GM23338 (cell line): Measurements from ENCODE around the gene BDH1.

Source experiments
- CREB1 ChIP-seq: fragments of 250-450 bp; sonication (Bioruptor Pico); IDR thresholded peaks from 2 replicates; pipeline ENCODE4 v1.5.0; 2020; ENCODE audit warnings: low read depth, mild to moderate bottlenecking, moderate library complexity
- EZH2 ChIP-seq: fragments of 200-600 bp; sonication (generic); IDR thresholded peaks from one replicate; pipeline ENCODE4 v1.8.0; 2017; ENCODE audit warnings: antibody characterized with exemption, mild to moderate bottlenecking, low read depth; ENCODE audit not compliant: unreplicated experiment
- EZH2phosphoT487 ChIP-seq: fragments of 200-600 bp; sonication (generic); IDR thresholded peaks from one replicate; pipeline ENCODE4 v1.8.1; 2018; ENCODE audit warnings: antibody characterized with exemption; ENCODE audit not compliant: unreplicated experiment
- JUNB ChIP-seq: IDR thresholded peaks from one replicate; pipeline ENCODE4 v1.6.1; 2016; ENCODE audit warnings: antibody characterized with exemption; ENCODE audit not compliant: unreplicated experiment
- NANOG ChIP-seq: IDR thresholded peaks from 2 replicates; pipeline ENCODE4 v1.6.1; 2016; ENCODE audit warnings: antibody characterized with exemption, borderline replicate concordance
- POLR2AphosphoS5 ChIP-seq: IDR thresholded peaks from 2 replicates; pipeline ENCODE4 v1.6.1; 2016; ENCODE audit warnings: antibody characterized with exemption, low read depth
- STAT1 ChIP-seq: IDR thresholded peaks from one replicate; pipeline ENCODE4 v1.6.1; 2016; ENCODE audit warnings: antibody characterized with exemption; ENCODE audit not compliant: unreplicated experiment
- ZNF114 ChIP-seq: fragments of 250-450 bp; sonication (Bioruptor Pico); IDR thresholded peaks from 2 replicates; pipeline ENCODE4 v1.5.0; 2020; ENCODE audit warnings: mild to moderate bottlenecking, moderate library complexity
- ZNF331 ChIP-seq: fragments of 250-450 bp; sonication (Bioruptor Pico); IDR thresholded peaks from 2 replicates; pipeline ENCODE4 v1.5.0; 2020; ENCODE audit warnings: low read depth, mild to moderate bottlenecking, moderate library complexity
- TF ChIP-seq, protein P1 (sequence below), 2 experiments: fragments of 200-600 bp in 1 of 2; sonication (generic) in 1 of 2; conservative IDR thresholded peaks; 2 replicates each; pipeline versions ENCODE4 v1.5.1 to v1.6.1; 2016 to 2017; ENCODE audit warnings: antibody characterized with exemption in 2 of 2, low read depth in 2 of 2, mild to moderate bottlenecking in 2 of 2, moderate library complexity in 1 of 2
- TF ChIP-seq, protein P2 (sequence below): IDR thresholded peaks from 2 replicates; pipeline ENCODE4 v1.6.1; 2016; ENCODE audit warnings: antibody characterized with exemption
- TF ChIP-seq, protein P3 (sequence below): IDR thresholded peaks from one replicate; pipeline ENCODE4 v1.6.1; 2018; ENCODE audit warnings: antibody characterized with exemption; ENCODE audit not compliant: unreplicated experiment
- TF ChIP-seq, protein P4 (sequence below): fragments of 250-450 bp; sonication (Bioruptor Pico); IDR thresholded peaks from 2 replicates; pipeline ENCODE4 v1.5.0; 2020; ENCODE audit warnings: mild to moderate bottlenecking, moderate library complexity

DNA sequence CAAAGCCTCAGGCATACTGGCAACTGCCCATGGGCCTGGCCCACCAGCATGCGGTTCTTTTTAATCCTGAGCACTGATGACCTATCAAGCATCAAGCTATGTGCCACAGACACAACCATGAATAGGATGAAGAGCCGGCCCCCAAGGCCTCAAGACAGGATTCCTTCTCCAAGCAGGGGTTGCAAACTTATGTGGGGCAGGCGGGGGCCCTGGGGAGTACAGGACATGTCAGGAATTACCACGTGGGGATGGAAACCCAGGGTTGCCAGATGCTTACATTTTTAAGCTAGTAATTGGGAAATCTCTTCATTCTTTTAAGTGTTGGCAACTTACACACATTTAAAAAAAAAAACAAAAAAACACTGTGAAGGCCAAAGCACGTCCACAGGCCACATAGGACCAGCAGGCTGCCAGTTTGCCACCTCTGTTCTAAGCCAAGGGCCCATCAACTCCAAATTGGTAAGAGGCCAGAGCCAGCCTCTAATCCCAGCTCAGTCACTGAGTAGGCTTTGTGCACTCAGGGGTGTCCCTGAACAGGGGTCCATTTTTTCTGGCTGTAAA lies 32.8 kb downstream of the BDH1 start:
- TF ChIP-seq, protein P1, sequence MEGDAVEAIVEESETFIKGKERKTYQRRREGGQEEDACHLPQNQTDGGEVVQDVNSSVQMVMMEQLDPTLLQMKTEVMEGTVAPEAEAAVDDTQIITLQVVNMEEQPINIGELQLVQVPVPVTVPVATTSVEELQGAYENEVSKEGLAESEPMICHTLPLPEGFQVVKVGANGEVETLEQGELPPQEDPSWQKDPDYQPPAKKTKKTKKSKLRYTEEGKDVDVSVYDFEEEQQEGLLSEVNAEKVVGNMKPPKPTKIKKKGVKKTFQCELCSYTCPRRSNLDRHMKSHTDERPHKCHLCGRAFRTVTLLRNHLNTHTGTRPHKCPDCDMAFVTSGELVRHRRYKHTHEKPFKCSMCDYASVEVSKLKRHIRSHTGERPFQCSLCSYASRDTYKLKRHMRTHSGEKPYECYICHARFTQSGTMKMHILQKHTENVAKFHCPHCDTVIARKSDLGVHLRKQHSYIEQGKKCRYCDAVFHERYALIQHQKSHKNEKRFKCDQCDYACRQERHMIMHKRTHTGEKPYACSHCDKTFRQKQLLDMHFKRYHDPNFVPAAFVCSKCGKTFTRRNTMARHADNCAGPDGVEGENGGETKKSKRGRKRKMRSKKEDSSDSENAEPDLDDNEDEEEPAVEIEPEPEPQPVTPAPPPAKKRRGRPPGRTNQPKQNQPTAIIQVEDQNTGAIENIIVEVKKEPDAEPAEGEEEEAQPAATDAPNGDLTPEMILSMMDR (conservative IDR thresholded peaks at IDR 0.05; ENCODE audit: low read depth in 2 of 2): no peak
- TF ChIP-seq EZH2 (no peak), EZH2phosphoT487 (no peak), STAT1 (no peak), CREB1 (no peak), POLR2AphosphoS5 (no peak), JUNB (no peak), ZNF114 (no peak), ZNF331 (CRISPR knock-in tag) (no peak), NANOG (no peak)
- TF ChIP-seq, protein P2, sequence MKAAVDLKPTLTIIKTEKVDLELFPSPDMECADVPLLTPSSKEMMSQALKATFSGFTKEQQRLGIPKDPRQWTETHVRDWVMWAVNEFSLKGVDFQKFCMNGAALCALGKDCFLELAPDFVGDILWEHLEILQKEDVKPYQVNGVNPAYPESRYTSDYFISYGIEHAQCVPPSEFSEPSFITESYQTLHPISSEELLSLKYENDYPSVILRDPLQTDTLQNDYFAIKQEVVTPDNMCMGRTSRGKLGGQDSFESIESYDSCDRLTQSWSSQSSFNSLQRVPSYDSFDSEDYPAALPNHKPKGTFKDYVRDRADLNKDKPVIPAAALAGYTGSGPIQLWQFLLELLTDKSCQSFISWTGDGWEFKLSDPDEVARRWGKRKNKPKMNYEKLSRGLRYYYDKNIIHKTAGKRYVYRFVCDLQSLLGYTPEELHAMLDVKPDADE: no peak
- TF ChIP-seq, protein P3, sequence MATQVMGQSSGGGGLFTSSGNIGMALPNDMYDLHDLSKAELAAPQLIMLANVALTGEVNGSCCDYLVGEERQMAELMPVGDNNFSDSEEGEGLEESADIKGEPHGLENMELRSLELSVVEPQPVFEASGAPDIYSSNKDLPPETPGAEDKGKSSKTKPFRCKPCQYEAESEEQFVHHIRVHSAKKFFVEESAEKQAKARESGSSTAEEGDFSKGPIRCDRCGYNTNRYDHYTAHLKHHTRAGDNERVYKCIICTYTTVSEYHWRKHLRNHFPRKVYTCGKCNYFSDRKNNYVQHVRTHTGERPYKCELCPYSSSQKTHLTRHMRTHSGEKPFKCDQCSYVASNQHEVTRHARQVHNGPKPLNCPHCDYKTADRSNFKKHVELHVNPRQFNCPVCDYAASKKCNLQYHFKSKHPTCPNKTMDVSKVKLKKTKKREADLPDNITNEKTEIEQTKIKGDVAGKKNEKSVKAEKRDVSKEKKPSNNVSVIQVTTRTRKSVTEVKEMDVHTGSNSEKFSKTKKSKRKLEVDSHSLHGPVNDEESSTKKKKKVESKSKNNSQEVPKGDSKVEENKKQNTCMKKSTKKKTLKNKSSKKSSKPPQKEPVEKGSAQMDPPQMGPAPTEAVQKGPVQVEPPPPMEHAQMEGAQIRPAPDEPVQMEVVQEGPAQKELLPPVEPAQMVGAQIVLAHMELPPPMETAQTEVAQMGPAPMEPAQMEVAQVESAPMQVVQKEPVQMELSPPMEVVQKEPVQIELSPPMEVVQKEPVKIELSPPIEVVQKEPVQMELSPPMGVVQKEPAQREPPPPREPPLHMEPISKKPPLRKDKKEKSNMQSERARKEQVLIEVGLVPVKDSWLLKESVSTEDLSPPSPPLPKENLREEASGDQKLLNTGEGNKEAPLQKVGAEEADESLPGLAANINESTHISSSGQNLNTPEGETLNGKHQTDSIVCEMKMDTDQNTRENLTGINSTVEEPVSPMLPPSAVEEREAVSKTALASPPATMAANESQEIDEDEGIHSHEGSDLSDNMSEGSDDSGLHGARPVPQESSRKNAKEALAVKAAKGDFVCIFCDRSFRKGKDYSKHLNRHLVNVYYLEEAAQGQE: no peak
- TF ChIP-seq, protein P4, sequence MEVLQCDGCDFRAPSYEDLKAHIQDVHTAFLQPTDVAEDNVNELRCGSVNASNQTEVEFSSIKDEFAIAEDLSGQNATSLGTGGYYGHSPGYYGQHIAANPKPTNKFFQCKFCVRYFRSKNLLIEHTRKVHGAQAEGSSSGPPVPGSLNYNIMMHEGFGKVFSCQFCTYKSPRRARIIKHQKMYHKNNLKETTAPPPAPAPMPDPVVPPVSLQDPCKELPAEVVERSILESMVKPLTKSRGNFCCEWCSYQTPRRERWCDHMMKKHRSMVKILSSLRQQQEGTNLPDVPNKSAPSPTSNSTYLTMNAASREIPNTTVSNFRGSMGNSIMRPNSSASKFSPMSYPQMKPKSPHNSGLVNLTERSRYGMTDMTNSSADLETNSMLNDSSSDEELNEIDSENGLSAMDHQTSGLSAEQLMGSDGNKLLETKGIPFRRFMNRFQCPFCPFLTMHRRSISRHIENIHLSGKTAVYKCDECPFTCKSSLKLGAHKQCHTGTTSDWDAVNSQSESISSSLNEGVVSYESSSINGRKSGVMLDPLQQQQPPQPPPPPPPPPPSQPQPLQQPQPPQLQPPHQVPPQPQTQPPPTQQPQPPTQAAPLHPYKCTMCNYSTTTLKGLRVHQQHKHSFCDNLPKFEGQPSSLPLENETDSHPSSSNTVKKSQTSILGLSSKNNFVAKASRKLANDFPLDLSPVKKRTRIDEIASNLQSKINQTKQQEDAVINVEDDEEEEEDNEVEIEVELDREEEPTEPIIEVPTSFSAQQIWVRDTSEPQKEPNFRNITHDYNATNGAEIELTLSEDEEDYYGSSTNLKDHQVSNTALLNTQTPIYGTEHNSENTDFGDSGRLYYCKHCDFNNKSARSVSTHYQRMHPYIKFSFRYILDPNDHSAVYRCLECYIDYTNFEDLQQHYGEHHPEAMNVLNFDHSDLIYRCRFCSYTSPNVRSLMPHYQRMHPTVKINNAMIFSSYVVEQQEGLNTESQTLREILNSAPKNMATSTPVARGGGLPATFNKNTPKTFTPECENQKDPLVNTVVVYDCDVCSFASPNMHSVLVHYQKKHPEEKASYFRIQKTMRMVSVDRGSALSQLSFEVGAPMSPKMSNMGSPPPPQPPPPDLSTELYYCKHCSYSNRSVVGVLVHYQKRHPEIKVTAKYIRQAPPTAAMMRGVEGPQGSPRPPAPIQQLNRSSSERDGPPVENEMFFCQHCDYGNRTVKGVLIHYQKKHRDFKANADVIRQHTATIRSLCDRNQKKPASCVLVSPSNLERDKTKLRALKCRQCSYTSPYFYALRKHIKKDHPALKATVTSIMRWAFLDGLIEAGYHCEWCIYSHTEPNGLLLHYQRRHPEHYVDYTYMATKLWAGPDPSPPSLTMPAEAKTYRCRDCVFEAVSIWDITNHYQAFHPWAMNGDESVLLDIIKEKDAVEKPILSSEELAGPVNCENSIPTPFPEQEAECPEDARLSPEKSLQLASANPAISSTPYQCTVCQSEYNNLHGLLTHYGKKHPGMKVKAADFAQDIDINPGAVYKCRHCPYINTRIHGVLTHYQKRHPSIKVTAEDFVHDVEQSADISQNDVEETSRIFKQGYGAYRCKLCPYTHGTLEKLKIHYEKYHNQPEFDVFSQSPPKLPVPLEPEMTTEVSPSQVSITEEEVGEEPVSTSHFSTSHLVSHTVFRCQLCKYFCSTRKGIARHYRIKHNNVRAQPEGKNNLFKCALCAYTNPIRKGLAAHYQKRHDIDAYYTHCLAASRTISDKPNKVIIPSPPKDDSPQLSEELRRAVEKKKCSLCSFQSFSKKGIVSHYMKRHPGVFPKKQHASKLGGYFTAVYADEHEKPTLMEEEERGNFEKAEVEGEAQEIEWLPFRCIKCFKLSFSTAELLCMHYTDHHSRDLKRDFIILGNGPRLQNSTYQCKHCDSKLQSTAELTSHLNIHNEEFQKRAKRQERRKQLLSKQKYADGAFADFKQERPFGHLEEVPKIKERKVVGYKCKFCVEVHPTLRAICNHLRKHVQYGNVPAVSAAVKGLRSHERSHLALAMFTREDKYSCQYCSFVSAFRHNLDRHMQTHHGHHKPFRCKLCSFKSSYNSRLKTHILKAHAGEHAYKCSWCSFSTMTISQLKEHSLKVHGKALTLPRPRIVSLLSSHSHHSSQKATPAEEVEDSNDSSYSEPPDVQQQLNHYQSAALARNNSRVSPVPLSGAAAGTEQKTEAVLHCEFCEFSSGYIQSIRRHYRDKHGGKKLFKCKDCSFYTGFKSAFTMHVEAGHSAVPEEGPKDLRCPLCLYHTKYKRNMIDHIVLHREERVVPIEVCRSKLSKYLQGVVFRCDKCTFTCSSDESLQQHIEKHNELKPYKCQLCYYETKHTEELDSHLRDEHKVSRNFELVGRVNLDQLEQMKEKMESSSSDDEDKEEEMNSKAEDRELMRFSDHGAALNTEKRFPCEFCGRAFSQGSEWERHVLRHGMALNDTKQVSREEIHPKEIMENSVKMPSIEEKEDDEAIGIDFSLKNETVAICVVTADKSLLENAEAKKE (CRISPR knock-in tag): no peak
